ENCODE measurements around the gene HIVEP3.

The HIVEP3 gene

GRCh38 chr1:41486053-41486370 lies 432.7 kb downstream of the HIVEP3 start:
- no peak for DNase-seq

- peak; percentile 58 for DNase-seq
Measured at GRCh38 chr1:41485605-41486004, 433.1 kb downstream of the HIVEP3 start.

GRCh38 chr1:41484402-41485241 lies 434.1 kb downstream of the HIVEP3 start, which contains the start of gene EDN2:
TSS of gene EDN2 (minus strand) at chr1:41484683. CDS start at chr1:41484601, 82 bp downstream.
- peak; percentile 61 for DNase-seq

- DNase-seq, result no peak
Measured at GRCh38 chr1:41483960-41484401, 434.7 kb downstream of the HIVEP3 start.

GRCh38 chr1:41483001-41483850 lies 435.5 kb downstream of the HIVEP3 start:
- DNase-seq, result no peak

- DNase-seq, result no peak
Measured at GRCh38 chr1:41482001-41482765, 436.5 kb downstream of the HIVEP3 start.

- no peak for DNase-seq
Measured at GRCh38 chr1:41481109-41481775, 437.5 kb downstream of the HIVEP3 start.

GRCh38 chr1:41480204-41481108 lies 438.3 kb downstream of the HIVEP3 start:
- DNase-seq, result no peak

- DNase-seq, result no peak
Measured at GRCh38 chr1:41479808-41480160, 438.9 kb downstream of the HIVEP3 start.

- DNase-seq, result no peak
Measured at GRCh38 chr1:41479000-41479807, 439.5 kb downstream of the HIVEP3 start.

- no peak for DNase-seq
Measured at GRCh38 chr1:41478118-41478748, 440.5 kb downstream of the HIVEP3 start.

- no peak for DNase-seq
Measured at GRCh38 chr1:41476807-41477361, 441.8 kb downstream of the HIVEP3 start.

GRCh38 chr1:41475859-41476567 lies 442.7 kb downstream of the HIVEP3 start:
- DNase-seq, result no peak

GRCh38 chr1:41475346-41475745 lies 443.4 kb downstream of the HIVEP3 start:
- no peak for DNase-seq

GRCh38 chr1:41474490-41475271 lies 444.0 kb downstream of the HIVEP3 start:
- no peak for DNase-seq

- no peak for DNase-seq
Measured at GRCh38 chr1:41473738-41474362, 444.9 kb downstream of the HIVEP3 start.

GRCh38 chr1:41471658-41472057 lies 447.1 kb downstream of the HIVEP3 start:
- no peak for DNase-seq

- DNase-seq, result no peak
Measured at GRCh38 chr1:41469706-41470105, 449.0 kb downstream of the HIVEP3 start.

All from 8988T (cell line).